Jurkat, Clone E6-1 (cell line): Measurements from ENCODE around the gene PRSS21.

Source experiments
- DNase-seq: peaks from one replicate; pipeline ENCODE4 v3.0.0-alpha.2; 2011; ENCODE audit warnings: low read depth, low spot score
- H3K4me3 ChIP-seq: 2 replicates; pipeline ENCODE4 v1.5.1; 2011; ENCODE audit warnings: mild to moderate bottlenecking, low read length, control low read depth, moderate library complexity

The PRSS21 gene

GRCh38 chr16:2799205-2799858, 17.7 kb upstream of the PRSS21 start:
- no peak overlapping the region for H3K4me3 ChIP-seq
- no peak for DNase-seq

- no peak for DNase-seq
- no peak overlapping the region for H3K4me3 ChIP-seq
These were observed 17.2 kb upstream of the PRSS21 start for GRCh38 chr16:2799859-2800226.

GRCh38 chr16:2803545-2804195, 13.4 kb upstream of the PRSS21 start:
- DNase-seq: no peak

GRCh38 chr16:2804728-2805127, 12.3 kb upstream of the PRSS21 start:
- no peak overlapping the region for H3K4me3 ChIP-seq
- no peak for DNase-seq

More at GRCh38 chr16:2803545-2804195, 13.4 kb upstream of the PRSS21 start:
- no peak overlapping the region for H3K4me3 ChIP-seq

- no peak overlapping the region for H3K4me3 ChIP-seq
These were observed 10.8 kb upstream of the PRSS21 start for GRCh38 chr16:2806286-2806685.

GRCh38 chr16:2808181-2808580, 8.9 kb upstream of the PRSS21 start:
- H3K4me3 ChIP-seq: no peak overlapping the region
- no peak for DNase-seq

More at GRCh38 chr16:2806286-2806685, 10.8 kb upstream of the PRSS21 start:
- DNase-seq: no peak

DNA sequence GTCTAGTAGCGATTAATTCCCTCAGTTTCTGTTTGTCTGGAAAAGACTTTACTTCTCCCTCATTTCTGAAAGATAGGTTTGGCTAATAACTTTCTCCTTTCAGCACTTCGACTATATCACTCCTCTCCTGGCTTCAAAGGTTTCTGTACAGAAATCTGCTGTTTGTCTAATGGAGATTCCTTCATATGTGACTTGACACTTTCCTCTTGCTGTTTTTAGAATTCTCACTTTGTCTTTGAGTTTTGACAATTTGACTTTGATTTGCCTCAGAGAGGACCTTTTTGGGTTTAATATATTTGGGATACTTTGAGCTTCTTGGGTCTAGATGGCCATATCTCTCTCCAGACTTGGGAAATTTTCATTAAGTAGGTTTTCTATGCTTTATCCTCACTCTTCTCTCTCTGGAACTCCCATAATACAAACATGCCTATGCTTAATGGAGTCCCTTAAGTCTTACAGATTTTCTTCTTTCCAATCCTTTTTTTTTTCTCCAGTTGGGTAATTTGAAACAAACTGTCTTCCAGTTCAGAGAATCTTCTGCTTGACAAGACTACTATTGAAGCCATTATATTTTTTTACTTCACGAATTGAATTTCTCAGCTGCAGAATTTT, 7.8 kb upstream of the PRSS21 start:
- DNase-seq: no peak
- no peak overlapping the region for H3K4me3 ChIP-seq

DNA sequence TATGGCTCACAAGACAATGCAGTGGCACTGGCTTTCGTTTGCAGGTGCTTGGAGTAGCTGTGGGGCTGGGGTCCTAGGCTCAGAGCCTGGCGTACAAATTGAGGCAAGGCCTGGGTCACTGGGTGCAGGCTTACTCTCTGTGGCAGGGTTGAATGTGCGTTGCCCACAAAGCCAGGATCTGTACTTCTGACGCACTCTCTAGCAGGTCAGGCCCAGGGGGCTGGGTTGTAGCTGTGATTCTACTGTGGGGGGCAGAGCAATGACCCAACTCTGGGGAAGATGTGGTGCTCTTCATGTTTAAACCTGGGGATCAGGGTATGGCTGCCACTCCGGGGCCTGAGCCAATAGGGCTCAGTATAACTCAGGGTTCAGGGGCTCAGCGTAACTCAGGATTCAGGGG, 6.4 kb upstream of the PRSS21 start:
- no peak overlapping the region for H3K4me3 ChIP-seq
- DNase-seq: no peak

DNA sequence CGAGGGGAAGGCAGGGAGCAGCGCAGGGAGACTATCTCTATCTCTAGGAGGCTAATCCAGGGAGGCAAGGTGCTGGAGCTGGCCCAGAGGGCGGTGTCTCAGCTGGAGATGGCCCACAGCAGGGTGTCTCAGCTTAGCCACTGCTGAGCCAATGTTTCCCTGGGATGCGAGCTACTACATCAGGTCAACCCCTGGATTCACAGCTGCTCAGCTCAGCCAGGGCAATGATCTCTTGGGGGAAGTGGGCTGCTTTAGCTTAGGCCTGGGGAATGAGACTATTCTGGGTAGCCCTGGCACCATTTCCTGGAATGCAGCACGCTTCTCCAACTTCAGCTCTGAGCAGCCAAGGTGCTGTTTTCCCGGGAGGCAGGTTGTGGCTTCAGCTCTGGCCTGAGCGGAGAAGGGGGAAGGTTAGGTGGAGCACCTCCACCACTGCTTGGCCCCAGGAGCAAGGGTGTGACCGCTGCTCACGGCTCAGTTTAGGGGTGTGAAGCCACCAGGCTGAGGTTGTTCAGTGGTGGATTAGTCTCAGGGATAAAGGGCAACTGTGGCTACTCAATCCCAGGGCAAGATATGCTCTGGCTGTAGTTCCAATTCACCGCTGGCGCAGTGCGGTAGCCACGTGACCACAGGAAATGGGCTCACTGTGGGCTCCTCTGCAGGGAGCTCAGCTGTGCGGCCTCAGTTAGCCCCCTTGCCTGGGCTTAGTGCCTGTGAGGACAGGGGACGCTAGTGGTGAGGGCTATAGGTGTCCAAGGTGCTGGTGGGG, 5.2 kb upstream of the PRSS21 start:
- H3K4me3 ChIP-seq: no peak overlapping the region
- DNase-seq: no peak

DNA sequence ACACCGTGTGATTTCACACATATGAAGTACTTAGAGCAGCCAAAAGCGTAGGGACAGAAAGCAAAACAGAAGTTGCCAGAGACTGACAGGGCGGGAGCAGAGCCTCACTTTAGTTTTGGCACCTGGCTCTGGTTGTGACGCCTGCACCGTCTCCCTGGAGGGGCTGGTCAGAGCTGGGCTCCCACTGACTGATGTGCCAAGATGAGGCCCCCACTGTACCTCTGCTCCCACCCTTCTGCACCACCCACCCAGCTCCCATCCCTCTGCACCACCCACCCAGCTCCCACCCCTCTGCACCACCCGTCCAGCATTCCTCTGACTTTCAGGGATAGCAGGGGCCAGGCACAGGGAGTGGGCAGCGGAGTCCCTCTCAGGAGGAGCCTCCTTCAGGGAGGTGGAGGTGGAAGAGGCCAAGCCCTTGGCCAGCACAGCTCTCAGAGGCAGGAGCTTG, 3.2 kb upstream of the PRSS21 start:
- DNase-seq: no peak
- H3K4me3 ChIP-seq: no peak overlapping the region

GRCh38 chr16:2814551-2815298, 2.3 kb upstream of the PRSS21 start:
- no peak for DNase-seq
- H3K4me3 ChIP-seq: no peak overlapping the region

GRCh38 chr16:2815299-2815771, 1.7 kb upstream of the PRSS21 start:
- H3K4me3 ChIP-seq: no peak overlapping the region
- no peak for DNase-seq

DNA sequence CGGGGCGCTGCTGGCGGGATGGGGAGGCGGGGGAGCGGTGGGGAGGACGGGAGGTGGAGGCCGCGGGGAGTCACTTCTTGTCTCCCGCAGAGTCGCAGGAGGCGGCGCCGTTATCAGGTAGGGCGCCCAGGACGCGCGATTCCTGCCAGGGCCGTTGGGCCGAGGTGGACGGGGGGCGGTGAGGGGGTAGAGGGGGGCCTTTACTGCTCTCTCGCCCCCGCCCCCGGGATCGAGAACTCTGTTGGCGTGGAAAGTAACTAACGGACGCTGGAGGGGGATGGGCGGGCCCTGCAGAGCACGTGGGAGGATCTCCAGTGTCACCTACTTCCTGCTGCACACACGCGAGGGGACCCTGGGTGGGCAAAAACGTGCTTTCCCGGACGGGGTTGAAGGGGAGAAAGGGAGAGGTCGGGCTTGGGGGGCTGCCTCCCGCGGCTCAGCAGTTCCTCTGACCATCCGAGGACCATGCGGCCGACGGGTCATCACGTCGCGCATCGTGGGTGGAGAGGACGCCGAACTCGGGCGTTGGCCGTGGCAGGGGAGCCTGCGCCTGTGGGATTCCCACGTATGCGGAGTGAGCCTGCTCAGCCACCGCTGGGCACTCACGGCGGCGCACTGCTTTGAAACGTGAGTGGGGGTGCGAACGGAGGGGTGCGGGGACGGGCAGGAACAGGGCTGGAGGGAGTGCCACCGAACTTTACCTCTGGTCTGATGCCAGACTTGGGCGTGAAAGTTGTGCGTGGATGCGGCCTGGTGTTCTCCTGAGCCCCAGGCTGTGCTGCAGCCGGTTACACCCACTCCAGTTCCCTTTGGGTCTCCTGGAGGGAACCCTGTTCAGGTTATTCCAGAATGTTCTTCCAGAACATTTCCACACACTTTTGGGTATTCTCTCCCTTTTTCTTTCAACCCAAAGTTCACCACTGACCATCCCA, 569 bp downstream of the PRSS21 start:
- no peak for DNase-seq
- H3K4me3 ChIP-seq: no peak overlapping the region

DNA sequence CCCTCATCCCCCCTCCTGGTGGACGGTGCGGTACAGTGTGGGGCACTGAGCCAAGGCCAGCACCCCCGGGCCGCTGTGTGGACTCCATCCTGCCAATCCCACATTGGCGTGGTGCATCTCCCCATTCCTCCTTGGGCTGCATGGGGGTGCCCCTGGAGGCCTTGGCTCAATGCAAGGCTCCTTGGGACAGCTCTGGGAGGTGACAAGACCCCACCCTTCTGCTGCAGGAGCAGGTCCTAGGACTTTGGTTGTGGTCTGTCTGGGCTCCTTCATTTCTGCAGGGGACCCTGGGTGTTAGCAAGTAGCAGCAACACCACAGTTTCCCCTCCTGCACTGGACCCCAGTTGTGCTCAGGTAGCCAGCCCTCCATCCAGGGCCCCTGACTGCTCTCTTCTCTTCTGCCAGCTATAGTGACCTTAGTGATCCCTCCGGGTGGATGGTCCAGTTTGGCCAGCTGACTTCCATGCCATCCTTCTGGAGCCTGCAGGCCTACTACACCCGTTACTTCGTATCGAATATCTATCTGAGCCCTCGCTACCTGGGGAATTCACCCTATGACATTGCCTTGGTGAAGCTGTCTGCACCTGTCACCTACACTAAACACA, 1.3 kb downstream of the PRSS21 start:
- no peak for DNase-seq
- H3K4me3 ChIP-seq: no peak overlapping the region

GRCh38 chr16:2819179-2819938, 2.3 kb downstream of the PRSS21 start:
- DNase-seq: no peak
- no peak overlapping the region for H3K4me3 ChIP-seq

DNA sequence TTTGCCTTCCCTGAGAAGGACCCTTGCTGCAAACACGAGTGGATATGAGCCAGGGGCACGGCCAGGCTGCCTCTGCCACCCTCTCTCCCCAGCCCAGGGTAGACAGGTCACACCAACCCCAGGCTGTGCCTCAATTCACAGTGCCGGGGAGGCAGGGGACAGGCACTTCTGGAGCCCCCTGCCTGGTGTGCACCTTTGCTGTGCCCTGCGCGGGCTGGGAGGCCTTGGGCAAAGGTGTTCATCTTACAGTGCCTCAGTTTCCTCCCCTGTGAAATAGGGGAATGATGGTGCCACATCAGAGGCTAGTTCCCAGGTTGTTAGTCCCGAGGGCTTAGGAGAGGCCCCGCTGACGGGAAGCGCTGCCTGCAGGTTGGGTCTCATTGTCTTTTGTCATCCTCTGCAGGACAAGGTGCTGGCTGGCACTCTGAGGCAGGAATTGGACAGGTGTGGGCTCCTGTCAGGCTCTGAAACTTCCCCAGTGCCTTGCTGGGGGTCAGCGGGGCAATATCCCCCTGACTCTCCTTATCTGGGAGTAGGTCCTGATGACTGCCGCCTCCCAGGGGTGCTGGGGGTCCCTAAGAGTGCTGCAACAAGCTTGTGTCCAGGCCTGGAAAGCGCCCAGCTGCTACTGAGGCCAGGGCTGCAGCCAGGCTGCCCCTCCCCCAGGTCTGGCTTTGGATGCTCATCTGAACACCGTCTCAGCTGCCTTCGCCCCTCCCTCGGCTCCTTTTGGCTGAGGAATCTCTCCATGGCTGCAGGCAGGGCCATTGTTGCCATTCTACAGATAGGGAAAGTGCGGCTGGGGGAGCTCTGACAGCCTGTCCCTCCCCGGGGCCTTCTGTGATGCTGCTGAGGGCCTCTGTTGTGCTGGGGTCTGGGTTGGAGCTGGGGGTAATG, 3.1 kb downstream of the PRSS21 start:
- DNase-seq: no peak
- no peak overlapping the region for H3K4me3 ChIP-seq
